Neural crest cell (in vitro differentiated cells): ENCODE data around the gene C12orf57. TPM values are rescaled to one million over a fixed set of nuclear protein-coding genes. Genes with fewer than 3 reads are reported as not detected.
A peak's percentile ranks its signal among the peaks of the same experiment; 100 is the strongest.

Experiments
- DNase-seq: peaks from one replicate; pipeline ENCODE4 v3.0.0; 2021; ENCODE audit warnings: low read depth, mixed read lengths, low spot score
- H3K27ac Mint-ChIP-seq: one replicate; pipeline ENCODE4 v1.8.0; 2021; ENCODE audit warnings: mild to moderate bottlenecking, mixed read lengths; ENCODE audit not compliant: unreplicated experiment
- H3K27me3 Mint-ChIP-seq: 2 replicates; pipeline ENCODE4 v1.8.0; 2021; ENCODE audit warnings: low read depth, mild to moderate bottlenecking, mixed read lengths
- H3K36me3 Mint-ChIP-seq: 2 replicates; pipeline ENCODE4 v1.8.0; 2021; ENCODE audit warnings: low read depth, mild to moderate bottlenecking, mixed read lengths
- H3K4me1 Mint-ChIP-seq: 2 replicates; pipeline ENCODE4 v1.8.0; 2021; ENCODE audit warnings: mixed read lengths
- H3K4me3 Mint-ChIP-seq: one replicate; pipeline ENCODE4 v1.8.0; 2021; ENCODE audit warnings: mild to moderate bottlenecking, mixed read lengths
- H3K9me3 Mint-ChIP-seq: 2 replicates; pipeline ENCODE4 v1.8.0; 2021; ENCODE audit warnings: mixed read lengths
- CTCF ChIP-seq: fragments of 200-600 bp; sonication (generic); conservative IDR thresholded peaks from 2 replicates; pipeline ENCODE4 v1.5.0; 2021; ENCODE audit warnings: antibody characterized with exemption, mild to moderate bottlenecking
- total RNA-seq: library from RNA; stranded (reverse); gene quantifications from 2 replicates; pipeline ENCODE4 v1.2.1, GENCODE V29; 2021

The C12orf57 gene
- total RNA-seq, 1 donor from 2014 or later = 298 TPM

DNA sequence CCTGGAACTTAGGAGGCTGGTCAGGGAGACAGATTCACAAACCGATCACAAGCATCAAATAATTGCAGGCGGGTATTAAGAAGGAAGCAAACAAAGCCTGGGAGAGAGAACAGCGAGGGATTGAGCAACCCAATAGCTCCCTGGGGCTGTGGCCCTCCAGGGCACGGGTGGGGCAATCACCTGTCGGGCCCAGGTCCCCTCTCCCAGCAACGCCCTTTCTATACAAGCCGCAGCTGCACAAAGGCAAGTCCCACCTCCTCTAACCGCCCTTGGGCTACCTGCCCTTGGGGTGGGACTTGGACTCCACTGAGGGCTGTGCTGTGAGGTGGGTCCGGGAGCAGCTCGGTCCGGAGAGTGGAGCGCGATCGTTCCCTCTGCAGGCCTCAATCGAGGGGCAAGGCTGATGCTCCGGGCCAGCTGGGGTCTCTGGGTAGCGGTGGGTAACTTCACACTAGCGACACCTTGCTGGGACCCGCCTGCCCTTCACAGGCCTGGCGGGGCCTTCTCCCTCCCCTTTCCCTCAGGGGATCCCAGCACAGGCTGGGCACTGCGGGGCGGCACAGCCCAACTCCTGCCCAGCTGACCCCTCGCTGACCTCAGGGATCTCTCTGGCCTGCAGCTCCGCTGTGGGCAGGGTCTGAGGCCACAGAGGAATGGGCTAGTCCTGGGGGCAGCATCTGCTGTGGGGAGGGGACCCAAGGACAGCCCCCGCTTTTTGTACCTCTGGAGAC, 18.6 kb downstream of the C12orf57 start:
- Mint-ChIP-seq H3K9me3 (no peaks in the 10 kb centered on the region), H3K36me3 (peaks cover 7% of the 10 kb centered on the region), H3K27me3 (no peaks in the 10 kb centered on the region), H3K27ac (peak overlapping the region; percentile 92), H3K4me1 (peaks cover 20% of the 10 kb centered on the region), H3K4me3 (peak overlapping the region; percentile 75)
- DNase-seq = no peak
- no peak for TF ChIP-seq CTCF

- no peak for DNase-seq
- no peak for TF ChIP-seq CTCF
- H3K27me3 Mint-ChIP-seq = no peaks in the 10 kb centered on the region
- H3K27ac Mint-ChIP-seq = no peak overlapping the region
- H3K4me3 Mint-ChIP-seq = no peak overlapping the region
- peaks cover 7% of the 10 kb centered on the region for H3K36me3 Mint-ChIP-seq
- H3K4me1 Mint-ChIP-seq = peaks cover 20% of the 10 kb centered on the region
- H3K9me3 Mint-ChIP-seq = no peaks in the 10 kb centered on the region
Measured at GRCh38 chr12:6963016-6963731, 19.4 kb downstream of the C12orf57 start.

GRCh38 chr12:6963791-6964413, 20.1 kb downstream of the C12orf57 start:
- Mint-ChIP-seq H3K4me3 (peak overlapping the region; percentile 61), H3K27ac (peak overlapping the region; percentile 67), H3K9me3 (no peaks in the 10 kb centered on the region), H3K4me1 (peaks cover 24% of the 10 kb centered on the region), H3K27me3 (no peaks in the 10 kb centered on the region), H3K36me3 (peaks cover 11% of the 10 kb centered on the region)
- DNase-seq = no peak
- no peak for TF ChIP-seq CTCF

GRCh38 chr12:6964605-6965025, 20.8 kb downstream of the C12orf57 start:
- peaks cover 30% of the 10 kb centered on the region for H3K4me1 Mint-ChIP-seq
- H3K27me3 Mint-ChIP-seq = no peaks in the 10 kb centered on the region
- no peak for DNase-seq
- H3K36me3 Mint-ChIP-seq = peaks cover 15% of the 10 kb centered on the region
- no peaks in the 10 kb centered on the region for H3K9me3 Mint-ChIP-seq
- no peak for TF ChIP-seq CTCF
- peak overlapping the region; percentile 43 for H3K27ac Mint-ChIP-seq
- peak overlapping the region; percentile 87 for H3K4me3 Mint-ChIP-seq

DNA sequence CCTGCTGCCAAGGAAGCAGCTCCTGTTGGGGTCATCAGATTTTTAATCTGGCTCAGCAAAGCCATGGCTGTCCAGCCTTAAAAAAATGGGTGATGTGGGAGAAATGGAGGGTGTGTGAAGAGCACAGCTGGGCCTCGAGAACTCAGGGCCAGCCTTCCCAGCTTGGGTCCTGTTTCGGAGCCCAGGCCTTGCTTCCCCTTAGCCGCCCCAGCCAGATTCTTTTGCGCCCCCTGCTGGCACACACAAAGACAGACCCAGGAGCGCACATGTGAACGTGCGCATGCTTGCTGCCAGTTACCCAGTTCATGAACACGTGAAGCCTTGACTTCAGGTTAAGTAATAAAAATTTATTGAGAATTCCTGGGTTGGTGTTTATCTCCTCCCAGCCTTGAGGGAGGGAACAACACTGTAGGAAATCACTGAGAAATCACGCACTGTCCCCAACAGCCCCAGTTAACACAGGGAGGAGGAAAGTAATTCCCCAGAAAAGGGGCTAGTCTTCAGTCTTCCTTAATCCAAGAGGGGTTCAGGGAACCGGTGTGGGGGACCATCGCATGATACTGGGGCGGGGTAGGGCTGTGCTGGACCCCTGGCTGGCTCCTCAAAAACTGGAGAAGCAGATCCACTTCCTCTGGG, 21.3 kb downstream of the C12orf57 start:
- H3K27me3 Mint-ChIP-seq = no peaks in the 10 kb centered on the region
- no peaks in the 10 kb centered on the region for H3K9me3 Mint-ChIP-seq
- peaks cover 33% of the 10 kb centered on the region for H3K4me1 Mint-ChIP-seq
- H3K27ac Mint-ChIP-seq = peak overlapping the region; percentile 43
- peaks cover 15% of the 10 kb centered on the region for H3K36me3 Mint-ChIP-seq
- DNase-seq = peak; percentile 84
- H3K4me3 Mint-ChIP-seq = peak overlapping the region; percentile 87
- peak; percentile 99 for TF ChIP-seq CTCF
